ENCODE results near the gene LRIG1.

Gene LRIG1

DNA sequence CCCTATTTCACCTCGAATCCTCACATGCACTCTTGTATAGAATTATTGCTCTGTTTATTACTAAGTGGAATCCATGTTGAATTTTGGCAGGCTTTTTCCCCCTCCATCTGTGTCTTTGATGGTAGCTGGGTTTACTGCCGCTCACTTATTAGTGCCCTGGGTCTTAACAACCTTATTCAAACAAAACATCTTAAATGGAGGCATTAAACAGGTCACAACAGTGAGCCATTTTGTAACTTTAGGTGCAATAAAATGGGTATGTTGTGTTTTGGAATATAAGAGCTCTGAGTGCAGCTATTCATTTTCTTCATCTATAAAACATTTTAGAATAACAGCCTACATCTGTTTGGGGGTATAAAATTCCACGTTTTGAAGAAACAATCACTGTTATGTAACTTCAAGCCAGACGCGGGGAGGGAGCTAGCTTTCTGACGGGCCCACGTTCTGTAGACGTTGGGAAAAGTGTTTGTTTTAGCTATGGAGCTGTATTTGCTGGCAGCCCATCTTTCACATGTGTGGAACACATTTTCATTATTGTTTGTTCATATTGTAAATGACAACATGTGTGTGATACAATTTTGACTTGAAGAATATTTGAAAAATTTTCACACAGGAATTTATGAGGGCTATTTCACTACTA, 158.0 kb downstream of the LRIG1 start:
- no peak for DNase-seq

DNA sequence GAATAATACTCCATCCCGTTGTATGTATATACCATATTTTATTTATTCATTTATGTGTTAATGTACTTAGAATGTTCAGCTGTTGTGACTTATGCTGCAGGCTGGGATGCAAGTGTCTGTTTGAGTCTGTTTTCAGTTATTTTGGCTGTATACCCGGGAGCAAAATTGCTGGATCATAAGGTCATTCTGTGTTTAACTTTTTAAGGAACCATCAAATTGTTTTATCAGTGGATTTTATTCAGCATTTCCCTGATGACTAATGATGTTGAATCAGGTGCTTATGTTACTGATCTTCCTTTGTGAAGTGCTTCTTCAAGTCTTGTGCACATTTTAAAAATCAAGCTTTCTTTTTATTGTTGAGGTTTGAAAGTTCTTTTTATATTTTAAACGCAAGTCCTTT, 161.9 kb downstream of the LRIG1 start:
- no peak for DNase-seq

DNA sequence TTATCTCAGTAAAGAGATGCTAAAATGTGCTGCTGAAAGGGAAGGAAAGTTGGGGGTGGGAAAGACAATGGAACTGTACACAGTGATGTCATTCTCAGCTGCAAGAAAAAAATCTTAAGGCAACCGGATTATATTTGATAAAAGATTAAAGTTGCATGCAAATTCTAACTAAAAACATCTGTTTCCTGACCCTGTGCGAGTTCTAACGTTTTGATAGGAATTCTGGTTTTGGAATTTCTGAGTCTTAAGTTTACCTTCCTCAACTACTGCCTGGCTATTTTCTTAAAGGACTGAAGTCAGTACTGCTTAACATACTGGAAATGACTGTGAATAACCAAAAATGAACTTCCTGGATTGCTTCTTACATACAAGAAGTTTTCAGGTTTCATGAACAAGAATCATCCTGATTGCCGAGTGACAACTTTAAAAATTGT, 164.5 kb downstream of the LRIG1 start:
- DNase-seq = no peak

DNA sequence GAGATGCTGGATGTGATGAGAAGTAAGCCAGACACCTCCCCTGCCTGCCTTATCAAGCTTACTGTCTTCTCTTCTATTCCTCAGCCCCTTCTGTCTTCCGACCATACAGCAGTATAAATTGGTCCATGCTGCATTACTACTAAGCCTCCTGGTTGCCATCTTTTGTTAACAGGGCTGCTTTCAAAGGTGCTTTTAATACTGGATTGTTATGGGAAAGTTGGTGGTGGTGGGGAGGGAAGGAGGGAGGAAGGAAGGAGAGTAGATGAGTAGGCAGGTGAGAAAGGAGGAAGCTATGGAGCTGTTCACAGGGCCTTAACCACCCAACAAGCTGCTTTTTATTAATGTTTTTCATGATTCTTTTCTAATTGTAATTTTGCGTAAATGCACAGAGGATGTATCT, 165.2 kb downstream of the LRIG1 start:
- no peak for DNase-seq

Measured in inflammatory macrophage treated with lipopolysaccharide for 4 hours (primary cell).